ENCODE data around the gene LACC1. TPM values are rescaled to one million over a fixed set of nuclear protein-coding genes. Genes with fewer than 3 reads are reported as not detected.

The LACC1 gene
- total RNA-seq, 1 donor from 2014 or later = 2.3 TPM

GRCh38 chr13:43846496-43847158 lies 33.1 kb upstream of the LACC1 start:
- Histone ChIP-seq H3K36me3 (peaks cover 11% of the 10 kb centered on the region), H3K27ac (replicated peaks) (no peak overlapping the region), H3K4me1 (no peaks in the 10 kb centered on the region), H3K27me3 (ENCODE audit: low read depth) (no peaks in the 10 kb centered on the region), H3K4me3 (no peak overlapping the region), H3K9me3 (replicated peaks) (peaks cover 23% of the 10 kb centered on the region)
- intact Hi-C loops (cut with micrococcal nuclease) = no loop called here
- DNase-seq = no peak
- TF ChIP-seq CTCF (IDR thresholded peaks at IDR 0.05; ENCODE audit: borderline replicate concordance) = no peak

- H3K27ac ChIP-seq (replicated peaks) = no peak overlapping the region
- peaks cover 38% of the 10 kb centered on the region for H3K9me3 ChIP-seq (replicated peaks)
- TF ChIP-seq CTCF (IDR thresholded peaks at IDR 0.05; ENCODE audit: borderline replicate concordance) = no peak
- no peaks in the 10 kb centered on the region for H3K4me1 ChIP-seq
- no peak for DNase-seq
- intact Hi-C loops (cut with micrococcal nuclease) = no loop called here
- H3K27me3 ChIP-seq (ENCODE audit: low read depth) = no peaks in the 10 kb centered on the region
- no peak overlapping the region for H3K4me3 ChIP-seq
- H3K36me3 ChIP-seq = peaks cover 13% of the 10 kb centered on the region
Measured at GRCh38 chr13:43848001-43848649, 31.6 kb upstream of the LACC1 start.

GRCh38 chr13:43850873-43851272 lies 28.8 kb upstream of the LACC1 start:
- Histone ChIP-seq H3K9me3 (replicated peaks) (peaks cover 65% of the 10 kb centered on the region), H3K27ac (replicated peaks) (no peak overlapping the region), H3K4me3 (no peak overlapping the region), H3K27me3 (ENCODE audit: low read depth) (no peaks in the 10 kb centered on the region), H3K36me3 (peaks cover 21% of the 10 kb centered on the region), H3K4me1 (no peaks in the 10 kb centered on the region)
- intact Hi-C loops (cut with micrococcal nuclease) = no loop called here
- TF ChIP-seq CTCF (IDR thresholded peaks at IDR 0.05; ENCODE audit: borderline replicate concordance) = no peak
- DNase-seq = no peak

GRCh38 chr13:43852923-43853404 lies 26.7 kb upstream of the LACC1 start:
- peaks cover 69% of the 10 kb centered on the region for H3K9me3 ChIP-seq (replicated peaks)
- intact Hi-C loops (cut with micrococcal nuclease) = no loop called here
- H3K27me3 ChIP-seq (ENCODE audit: low read depth) = no peaks in the 10 kb centered on the region
- peaks cover 21% of the 10 kb centered on the region for H3K36me3 ChIP-seq
- H3K27ac ChIP-seq (replicated peaks) = no peak overlapping the region
- DNase-seq = no peak
- no peak overlapping the region for H3K4me3 ChIP-seq
- no peaks in the 10 kb centered on the region for H3K4me1 ChIP-seq
- TF ChIP-seq CTCF (IDR thresholded peaks at IDR 0.05; ENCODE audit: borderline replicate concordance) = no peak

GRCh38 chr13:43861863-43862262 lies 17.8 kb upstream of the LACC1 start:
- Histone ChIP-seq H3K27ac (replicated peaks) (no peak overlapping the region), H3K36me3 (peaks cover 11% of the 10 kb centered on the region), H3K9me3 (replicated peaks) (no peaks in the 10 kb centered on the region), H3K4me1 (no peaks in the 10 kb centered on the region), H3K27me3 (ENCODE audit: low read depth) (no peaks in the 10 kb centered on the region), H3K4me3 (no peak overlapping the region)
- intact Hi-C loops (cut with micrococcal nuclease) = no loop called here
- DNase-seq = no peak
- TF ChIP-seq CTCF (IDR thresholded peaks at IDR 0.05; ENCODE audit: borderline replicate concordance) = no peak
